HG02610 (cell line): Measurements from ENCODE around the gene MGAM2.

ENCODE experiments used
- ATAC-seq: cut with Tn5 transposase; IDR thresholded peaks from one replicate; pipeline ENCODE4 v1.9.1; 2021; ENCODE audit warnings: mild to moderate bottlenecking, moderate library complexity; ENCODE audit not compliant: unreplicated experiment

Gene MGAM2

GRCh38 chr7:142174441-142174840 is 62.9 kb downstream of the MGAM2 start:
- ATAC-seq: no peak

- ATAC-seq: no peak
Measured at GRCh38 chr7:142175594-142175993, 64.1 kb downstream of the MGAM2 start.

GRCh38 chr7:142176901-142177300 is 65.4 kb downstream of the MGAM2 start:
- no peak for ATAC-seq

GRCh38 chr7:142177869-142178268 is 66.4 kb downstream of the MGAM2 start:
- ATAC-seq: no peak

- ATAC-seq: no peak
Measured at GRCh38 chr7:142180426-142180825, 68.9 kb downstream of the MGAM2 start.

- ATAC-seq: no peak
Measured at GRCh38 chr7:142181211-142181610, 69.7 kb downstream of the MGAM2 start.

- no peak for ATAC-seq
Measured at GRCh38 chr7:142181966-142182365, 70.4 kb downstream of the MGAM2 start.

- ATAC-seq: no peak
Measured at GRCh38 chr7:142185069-142185468, 73.6 kb downstream of the MGAM2 start.

GRCh38 chr7:142185801-142186200 is 74.3 kb downstream of the MGAM2 start:
- no peak for ATAC-seq

GRCh38 chr7:142188154-142188553 is 76.6 kb downstream of the MGAM2 start:
- no peak for ATAC-seq

GRCh38 chr7:142188846-142189245 is 77.3 kb downstream of the MGAM2 start:
- ATAC-seq: no peak

- no peak for ATAC-seq
Measured at GRCh38 chr7:142194201-142194600, 82.7 kb downstream of the MGAM2 start.

GRCh38 chr7:142196066-142196840 is 84.7 kb downstream of the MGAM2 start:
- ATAC-seq: no peak

GRCh38 chr7:142200206-142200605 is 88.7 kb downstream of the MGAM2 start:
- no peak for ATAC-seq

GRCh38 chr7:142228537-142229104 is 117.1 kb downstream of the MGAM2 start:
- no peak for ATAC-seq

GRCh38 chr7:142231716-142232115 is 120.2 kb downstream of the MGAM2 start:
- ATAC-seq: no peak

GRCh38 chr7:142240546-142240945 is 129.0 kb downstream of the MGAM2 start:
- ATAC-seq: no peak

GRCh38 chr7:142243823-142244222 is 132.3 kb downstream of the MGAM2 start:
- no peak for ATAC-seq

GRCh38 chr7:142248166-142249160 is 136.9 kb downstream of the MGAM2 start:
- no peak for ATAC-seq

- ATAC-seq: no peak
Measured at GRCh38 chr7:142249918-142250317, 138.4 kb downstream of the MGAM2 start.

- no peak for ATAC-seq
Measured at GRCh38 chr7:142250705-142251104, 139.2 kb downstream of the MGAM2 start.
